GM19328 (cell line): ENCODE data around the gene MAN2A1.

ENCODE experiments used
- ATAC-seq: cut with Tn5 transposase; IDR thresholded peaks from one replicate; pipeline ENCODE4 v1.9.1; 2021; ENCODE audit warnings: mild to moderate bottlenecking, moderate library complexity; ENCODE audit not compliant: unreplicated experiment

The MAN2A1 gene

DNA sequence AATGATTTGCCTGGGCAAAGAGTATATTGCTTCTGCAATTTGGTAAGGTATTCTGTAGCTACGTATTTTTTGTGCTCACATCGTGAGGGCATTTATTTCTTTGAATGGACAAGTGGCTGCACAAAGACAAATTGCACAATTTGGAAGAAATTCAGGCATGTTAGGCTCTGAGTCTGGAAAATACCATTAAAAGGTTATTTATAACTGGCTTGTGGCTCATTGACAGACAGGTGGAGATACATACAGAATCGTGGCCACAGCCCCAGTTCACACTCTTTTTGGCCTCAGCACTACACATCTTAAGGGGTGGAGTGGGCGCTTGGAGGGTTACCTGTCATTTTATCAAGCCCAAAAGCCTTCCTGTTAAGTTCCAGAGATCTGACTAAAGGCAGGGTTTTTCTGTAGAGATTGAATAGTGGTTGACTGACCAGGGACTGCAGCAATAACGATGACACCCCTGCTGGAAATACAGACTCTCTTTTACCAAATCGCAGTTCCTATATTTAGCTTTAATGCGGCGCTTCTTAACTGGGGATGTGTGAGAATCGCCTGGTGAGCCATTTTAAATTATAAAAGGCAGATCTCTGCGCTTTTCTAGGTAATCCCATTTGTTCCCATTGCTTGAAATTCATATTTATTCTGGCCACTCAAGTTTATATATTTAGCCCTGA, 14.7 kb downstream of the MAN2A1 start:
- no peak for ATAC-seq

DNA sequence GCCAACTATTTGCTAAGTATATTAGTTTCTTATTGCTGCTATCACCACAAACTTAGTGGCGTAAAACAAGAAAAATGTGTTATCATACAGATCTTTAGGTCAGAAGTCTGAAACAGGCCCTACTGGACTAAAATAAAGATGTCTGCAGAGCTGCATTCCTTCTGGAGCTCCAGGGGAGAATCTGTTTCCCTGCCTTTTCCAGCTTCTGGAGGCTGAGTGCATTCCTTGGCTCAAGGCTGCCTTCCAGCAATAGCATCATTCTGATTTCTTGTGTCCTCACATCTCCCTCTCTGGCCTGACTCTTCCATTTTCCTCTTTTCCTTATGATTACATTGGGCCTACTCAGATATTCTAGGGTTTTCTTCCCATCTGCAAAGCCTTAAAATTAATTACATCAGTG, 15.9 kb downstream of the MAN2A1 start:
- no peak for ATAC-seq

DNA sequence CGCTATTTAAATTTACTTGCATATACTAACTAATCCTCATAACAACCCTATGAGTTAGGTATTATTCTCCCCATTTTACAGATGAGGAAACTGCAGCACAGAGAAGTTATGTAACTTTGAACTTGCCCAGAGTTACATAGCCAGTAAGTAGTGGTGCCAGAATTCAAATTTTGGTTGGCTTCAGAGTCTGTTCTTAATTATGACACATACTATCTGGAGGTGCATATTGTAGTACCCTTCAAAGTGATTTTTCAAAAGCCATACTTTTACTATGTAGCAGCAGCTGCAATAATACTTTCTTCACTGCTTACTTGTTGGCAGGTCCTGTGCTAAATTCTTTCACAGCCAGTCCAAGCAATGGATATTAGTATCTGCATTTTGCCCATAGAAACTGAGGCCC, 16.4 kb downstream of the MAN2A1 start:
- no peak for ATAC-seq

- no peak for ATAC-seq
Measured at GRCh38 chr5:109707531-109707930, 17.8 kb downstream of the MAN2A1 start.

GRCh38 chr5:109708813-109709212, 19.1 kb downstream of the MAN2A1 start:
- no peak for ATAC-seq

DNA sequence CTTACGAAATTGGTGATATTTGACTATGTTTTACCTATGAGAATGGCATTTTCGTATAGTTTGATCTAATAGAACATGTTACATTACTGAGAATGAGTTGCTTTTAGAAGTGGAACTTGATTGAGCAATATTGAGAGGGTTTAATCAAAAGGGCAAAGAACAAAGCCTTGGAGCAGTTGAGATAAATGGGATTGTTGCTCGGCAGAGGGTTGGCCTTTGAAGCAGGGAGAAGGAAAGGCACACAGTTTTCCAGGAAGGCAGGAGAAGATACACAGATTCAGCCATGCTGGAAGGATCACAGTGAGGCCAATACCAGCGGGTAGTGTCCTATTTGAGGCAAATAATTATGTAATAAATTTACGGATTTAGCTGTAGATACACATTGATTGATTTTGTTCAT, 19.5 kb downstream of the MAN2A1 start:
- ATAC-seq, result no peak

GRCh38 chr5:109711673-109712072, 21.9 kb downstream of the MAN2A1 start:
- ATAC-seq, result no peak

DNA sequence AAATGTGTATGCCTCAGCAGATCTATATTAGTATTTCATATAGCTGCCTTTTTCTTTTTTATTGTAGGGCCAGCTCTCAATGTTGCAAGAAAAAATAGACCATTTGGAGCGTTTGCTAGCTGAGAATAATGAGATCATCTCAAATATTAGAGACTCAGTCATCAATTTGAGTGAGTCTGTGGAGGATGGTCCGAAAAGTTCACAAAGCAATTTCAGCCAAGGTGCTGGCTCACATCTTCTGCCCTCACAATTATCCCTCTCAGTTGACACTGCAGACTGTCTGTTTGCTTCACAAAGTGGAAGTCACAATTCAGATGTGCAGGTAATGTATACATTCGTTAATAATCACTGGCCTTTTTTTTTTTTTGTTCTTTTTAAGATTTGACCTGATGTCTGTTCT, 23.7 kb downstream of the MAN2A1 start:
- no peak for ATAC-seq

DNA sequence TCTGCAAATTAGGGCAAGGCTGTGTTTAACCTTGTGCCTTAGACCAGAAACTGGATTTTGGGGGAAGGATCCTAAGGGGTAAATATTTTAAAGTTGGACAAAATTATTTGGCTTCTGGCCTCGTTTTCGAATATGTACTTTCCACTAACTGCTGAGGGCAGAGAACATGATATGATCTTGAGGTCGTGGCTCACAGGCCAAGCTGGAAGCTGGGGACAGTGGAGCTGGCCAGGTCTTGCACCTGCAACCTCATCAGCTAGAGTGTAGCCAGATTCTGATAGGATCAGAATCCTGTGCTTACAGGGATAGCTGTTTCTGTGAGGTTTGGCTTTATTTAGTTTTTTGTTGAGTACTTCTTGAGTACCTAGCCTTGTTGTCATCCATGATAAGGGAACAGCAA, 24.9 kb downstream of the MAN2A1 start:
- no peak for ATAC-seq

DNA sequence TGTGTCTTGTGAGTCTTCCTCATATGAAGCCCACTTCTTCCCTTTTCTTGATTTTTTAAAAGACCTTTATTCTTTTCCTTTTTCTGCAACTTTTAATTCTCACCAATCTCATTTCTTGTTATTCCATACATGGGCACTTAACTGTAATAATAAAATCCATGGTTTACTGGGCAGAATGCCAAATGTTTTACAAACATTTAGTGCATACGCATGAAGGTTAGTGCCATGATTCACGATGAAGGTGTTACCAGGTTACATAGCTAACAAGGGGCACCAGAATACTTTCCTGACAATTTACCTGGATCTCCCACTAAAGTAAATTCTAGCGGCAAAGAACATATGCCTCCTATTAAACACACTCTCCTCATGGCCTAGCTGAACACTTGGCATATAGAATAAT, 28.5 kb downstream of the MAN2A1 start:
- no peak for ATAC-seq

DNA sequence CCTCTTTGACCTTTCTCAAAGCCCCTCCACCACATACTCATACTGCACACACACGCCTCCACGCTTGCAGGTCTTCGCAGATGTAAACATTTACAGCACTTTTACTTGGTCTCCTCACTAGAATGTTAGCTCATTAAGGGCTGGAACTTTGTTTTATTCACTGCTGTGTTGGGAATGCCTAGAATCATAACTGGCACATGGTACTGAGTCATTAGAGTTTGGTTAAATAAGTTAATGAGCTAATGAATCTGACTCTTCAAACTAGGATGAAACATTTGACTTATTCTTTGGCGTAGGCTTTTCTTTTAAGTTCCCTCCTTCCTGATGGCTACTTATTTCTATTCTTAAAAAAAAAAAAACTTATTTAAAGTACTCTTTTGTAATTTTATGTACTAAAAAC, 28.9 kb downstream of the MAN2A1 start:
- ATAC-seq, result no peak

DNA sequence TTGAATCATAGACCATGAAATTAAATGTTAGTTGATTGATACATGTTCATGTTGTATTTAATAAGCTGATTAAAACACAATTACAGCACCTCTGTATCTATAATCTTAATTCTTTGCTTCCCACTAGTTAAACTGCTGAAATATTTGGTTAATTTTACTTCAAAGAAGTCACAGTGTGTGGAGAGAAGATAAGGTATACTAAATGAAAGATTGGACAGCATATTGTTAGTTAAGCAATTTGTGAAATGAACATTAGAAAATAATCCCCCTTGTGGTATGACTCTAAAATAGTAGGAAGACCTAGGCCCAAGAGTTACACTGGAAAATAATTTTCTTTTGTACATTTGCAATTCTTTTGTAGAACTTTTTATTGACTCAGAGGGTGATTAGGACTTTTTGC, 30.3 kb downstream of the MAN2A1 start:
- no peak for ATAC-seq

DNA sequence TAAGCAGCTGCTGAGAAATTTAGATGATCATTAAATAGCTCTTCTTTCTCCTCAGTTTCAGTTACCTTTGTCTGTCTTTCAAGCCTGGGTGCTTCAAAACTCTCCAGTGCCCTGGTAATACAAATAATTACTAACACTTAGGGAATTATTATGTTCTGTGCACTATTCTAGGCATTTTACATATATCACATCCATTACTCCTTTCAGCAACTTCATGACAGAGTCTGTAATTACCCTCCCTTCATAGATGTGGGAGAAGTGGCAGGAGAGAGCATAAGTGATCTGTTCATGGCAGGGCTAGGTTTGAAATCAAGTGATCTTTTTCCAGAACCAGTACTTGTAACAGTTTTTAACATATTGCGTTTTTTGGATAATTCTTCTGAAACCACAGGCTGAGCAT, 32.0 kb downstream of the MAN2A1 start:
- no peak for ATAC-seq

GRCh38 chr5:109723606-109724005, 33.9 kb downstream of the MAN2A1 start:
- no peak for ATAC-seq

DNA sequence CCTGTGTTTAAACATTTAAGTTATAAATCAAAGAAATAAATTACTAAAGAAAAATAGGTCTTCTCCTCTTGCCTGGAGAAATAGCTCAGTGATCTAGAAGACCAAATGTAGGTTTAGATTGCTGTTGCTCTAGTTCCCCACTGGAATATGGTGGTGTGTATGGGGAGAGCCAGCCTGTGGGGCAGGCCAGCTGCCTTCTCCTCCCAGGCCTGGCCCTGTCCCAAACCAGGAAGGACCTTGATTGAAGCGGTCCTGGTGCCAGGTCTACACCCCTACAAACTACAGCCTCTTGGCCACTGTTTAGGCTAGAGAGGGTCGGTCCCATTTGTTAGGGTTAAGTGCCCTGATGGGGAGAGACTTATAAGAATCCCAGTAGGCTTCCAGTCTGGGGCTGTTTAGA, 35.4 kb downstream of the MAN2A1 start:
- ATAC-seq, result no peak

DNA sequence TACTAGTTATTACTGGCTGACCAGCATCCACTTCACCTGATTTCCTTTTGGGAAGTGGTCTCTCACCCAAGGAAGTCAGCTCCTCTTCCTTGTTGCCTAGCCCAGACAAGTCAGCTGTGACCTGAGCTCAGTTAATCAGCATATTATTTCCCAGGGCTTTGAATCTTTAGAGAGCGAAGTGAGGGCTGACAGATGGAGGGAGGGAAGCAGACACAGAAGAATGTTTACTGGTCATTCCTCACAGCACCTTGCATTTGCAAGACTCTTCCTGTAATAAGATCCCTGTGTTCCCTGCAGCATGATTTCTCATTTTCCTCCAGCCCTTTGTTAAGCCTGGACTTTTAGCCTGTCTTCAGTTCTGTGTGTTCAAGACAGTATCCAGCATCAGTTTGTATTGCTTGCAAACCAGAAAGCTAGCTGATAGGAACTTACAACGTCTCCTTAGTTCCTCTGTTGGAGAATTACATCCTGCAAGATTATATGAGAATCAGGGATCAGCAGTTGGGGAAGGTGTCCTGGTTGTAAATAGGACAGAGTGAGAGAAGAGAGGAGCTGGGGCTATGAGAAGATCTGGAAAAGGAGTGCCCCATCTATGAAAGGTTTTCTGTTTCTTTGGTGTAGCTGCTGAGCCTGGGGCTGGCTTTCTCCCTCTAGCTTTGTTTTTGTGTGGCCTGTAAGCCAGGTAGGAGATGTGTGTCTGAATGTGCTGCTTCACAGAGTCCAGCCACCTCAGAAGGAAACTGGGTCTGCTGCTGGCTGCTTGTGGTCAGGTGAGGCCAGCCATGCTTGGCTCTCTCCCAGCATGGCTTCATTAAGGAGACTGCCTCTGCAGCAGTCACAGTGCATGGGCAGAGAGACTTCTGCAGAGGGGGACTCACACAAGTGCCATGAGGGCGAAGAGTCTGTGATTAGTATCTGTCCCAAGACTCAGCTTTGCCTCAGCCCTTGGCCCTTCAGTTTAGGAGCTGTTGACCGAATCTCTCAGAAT, 50.3 kb downstream of the MAN2A1 start:
- ATAC-seq, result peak; percentile 61

- no peak for ATAC-seq
Measured at GRCh38 chr5:109740966-109741365, 51.2 kb downstream of the MAN2A1 start.

DNA sequence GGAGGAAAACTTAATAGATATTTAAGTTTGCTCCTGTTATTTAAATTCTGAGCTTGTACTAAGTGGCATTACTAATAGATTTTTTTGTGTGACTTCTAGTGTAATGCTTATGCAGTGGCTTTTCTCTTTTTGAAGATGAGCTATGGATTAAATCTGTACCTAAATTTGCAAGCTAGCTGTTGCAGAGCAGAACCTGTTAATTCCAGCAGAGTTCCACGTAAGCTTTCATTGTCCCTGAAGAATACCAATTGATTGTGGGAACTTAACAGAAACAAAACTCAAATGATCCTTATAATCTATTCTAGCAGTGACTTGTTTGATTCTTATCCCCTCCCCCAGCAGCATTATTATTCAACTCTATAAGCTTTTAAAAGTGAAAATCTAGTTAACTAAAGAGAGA, 51.7 kb downstream of the MAN2A1 start:
- ATAC-seq, result no peak

DNA sequence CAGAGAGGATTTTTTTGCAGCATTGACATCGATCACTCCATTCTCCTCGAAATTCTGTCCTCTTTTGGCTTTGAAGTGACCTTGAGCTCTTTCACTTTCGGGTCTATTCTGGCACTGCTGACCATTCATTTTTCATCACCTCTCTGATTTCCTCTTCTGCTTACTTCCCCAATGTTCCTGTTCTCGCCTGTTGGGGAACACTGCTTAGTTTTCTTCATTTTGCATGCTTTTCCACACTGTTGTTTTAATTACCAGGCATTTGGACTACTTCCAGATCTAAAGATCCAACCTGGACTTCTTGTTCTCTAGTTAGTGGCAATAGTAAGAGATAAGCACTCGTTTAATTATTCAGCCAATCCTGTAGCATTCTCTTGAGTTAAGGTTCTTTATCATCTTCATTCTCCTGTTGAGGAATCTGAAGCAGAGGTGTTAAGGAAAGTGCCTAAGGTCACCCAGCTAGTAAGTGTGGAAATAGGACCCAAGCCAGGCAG, 53.4 kb downstream of the MAN2A1 start:
- no peak for ATAC-seq

DNA sequence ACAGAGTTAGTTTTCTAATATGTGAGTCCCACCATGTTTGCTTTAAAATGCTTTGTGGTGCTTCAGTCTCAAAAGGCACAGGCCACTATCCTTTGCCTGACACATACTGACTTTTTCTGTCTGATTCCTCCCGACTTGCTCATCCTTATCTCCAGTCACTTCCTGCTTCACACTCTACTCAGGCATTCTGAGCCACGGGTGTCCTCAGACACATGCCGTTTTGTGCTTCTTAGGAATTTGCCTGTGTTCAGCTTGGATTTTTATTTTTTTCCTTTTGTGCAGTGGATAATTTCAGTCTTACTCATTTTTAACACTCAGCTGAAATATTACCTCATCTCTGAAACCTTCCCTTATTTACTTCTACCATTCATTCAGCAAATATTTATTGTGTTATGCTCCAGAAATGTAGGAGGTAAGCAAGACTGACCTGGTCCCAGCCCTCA, 54.1 kb downstream of the MAN2A1 start:
- ATAC-seq, result no peak

GRCh38 chr5:109744261-109744660, 54.5 kb downstream of the MAN2A1 start:
- ATAC-seq, result no peak

DNA sequence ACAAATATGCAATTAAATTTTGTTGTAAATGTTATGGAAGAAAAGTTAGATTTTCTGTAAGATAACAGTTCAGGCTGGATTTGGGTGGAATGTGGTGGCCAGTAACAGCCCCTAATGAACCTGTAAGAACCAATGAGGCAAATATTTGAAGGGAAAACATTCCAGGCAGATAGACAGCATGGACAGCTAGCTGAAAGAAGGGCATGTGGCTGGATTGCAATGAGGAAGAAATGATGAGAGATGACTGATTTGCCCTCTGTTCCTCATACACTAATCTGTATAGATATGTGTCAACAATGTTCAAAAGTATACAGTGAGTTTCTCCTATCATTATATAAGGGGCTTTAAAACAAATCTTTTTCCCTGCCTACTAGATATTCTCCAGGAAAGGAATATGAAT, 58.8 kb downstream of the MAN2A1 start:
- ATAC-seq, result no peak
